GM18951 (cell line): ENCODE results near the gene CD9.

ENCODE experiments used
- POLR2A ChIP-seq: IDR thresholded peaks from 4 replicates; pipeline ENCODE4 v1.6.1; 2011; ENCODE audit warnings: mild to moderate bottlenecking; ENCODE audit not compliant: insufficient read length, insufficient read depth; ENCODE audit errors: extremely low read depth
- in situ Hi-C: fragments of 300-500 bp; cut with MboI; formaldehyde crosslinking; loops from one replicate; pipeline ENCODE4 v1.12.0; 2022; ENCODE audit warnings: low sequenced_read_pairs, mixed read lengths, inconsistent platforms; ENCODE audit not compliant: unreplicated experiment

Gene CD9

DNA sequence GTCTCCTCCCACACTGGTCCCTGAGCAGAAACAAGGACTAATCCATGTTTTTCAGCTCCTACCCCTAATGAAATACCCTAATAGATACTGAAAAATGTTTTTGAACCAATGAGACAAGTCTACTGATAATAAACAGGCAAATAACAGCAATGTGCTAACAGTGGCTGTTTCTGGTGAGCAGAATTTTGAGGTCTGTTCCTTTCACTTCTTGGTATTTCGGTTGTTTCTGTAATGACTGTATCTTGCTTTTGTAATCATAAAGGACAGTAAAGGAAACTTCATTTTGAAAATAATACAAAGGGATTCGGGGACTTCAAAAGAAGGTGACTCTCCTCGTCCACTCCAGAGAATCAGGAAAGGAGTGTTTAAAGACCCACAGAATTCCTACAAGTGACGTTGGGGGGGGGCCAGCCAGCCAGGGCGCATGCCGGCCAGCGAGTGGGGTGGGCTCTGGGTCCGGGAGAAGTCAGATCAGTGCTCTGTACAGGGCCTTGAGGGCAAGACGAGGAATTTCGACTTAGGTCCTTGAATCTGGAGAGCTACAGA lies 1.1 kb upstream of the CD9 start:
- no peak for TF ChIP-seq POLR2A
- in situ Hi-C loops: no loop called here

- in situ Hi-C loops: no loop called here
- TF ChIP-seq POLR2A: no peak
Measured at GRCh38 chr12:6199531-6200255, 507 bp upstream of the CD9 start.

DNA sequence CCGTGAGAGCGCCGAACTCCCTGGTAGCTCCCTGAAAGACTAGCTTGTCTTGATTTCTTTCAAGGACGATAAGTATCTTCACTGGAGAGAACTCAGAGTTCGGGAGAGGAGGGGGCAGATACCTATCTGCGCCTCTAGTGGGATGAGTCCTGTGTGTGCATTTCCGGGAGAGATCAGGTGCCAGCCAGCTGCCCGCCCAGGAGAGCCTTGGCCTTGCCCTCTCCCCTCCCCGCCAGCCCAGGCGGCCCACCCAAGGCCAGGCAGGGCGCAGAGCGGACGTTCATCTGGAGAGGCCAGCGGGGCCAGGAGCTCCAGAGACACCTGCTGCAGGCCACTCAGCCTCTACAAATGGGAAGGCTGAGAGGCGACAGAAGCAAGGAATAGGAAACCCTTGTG lies 1.0 kb downstream of the CD9 start:
- in situ Hi-C loops: no loop called here
- no peak for TF ChIP-seq POLR2A

- no peak for TF ChIP-seq POLR2A
- in situ Hi-C loops: no loop called here
Measured at GRCh38 chr12:6201826-6202225, 1.6 kb downstream of the CD9 start.

DNA sequence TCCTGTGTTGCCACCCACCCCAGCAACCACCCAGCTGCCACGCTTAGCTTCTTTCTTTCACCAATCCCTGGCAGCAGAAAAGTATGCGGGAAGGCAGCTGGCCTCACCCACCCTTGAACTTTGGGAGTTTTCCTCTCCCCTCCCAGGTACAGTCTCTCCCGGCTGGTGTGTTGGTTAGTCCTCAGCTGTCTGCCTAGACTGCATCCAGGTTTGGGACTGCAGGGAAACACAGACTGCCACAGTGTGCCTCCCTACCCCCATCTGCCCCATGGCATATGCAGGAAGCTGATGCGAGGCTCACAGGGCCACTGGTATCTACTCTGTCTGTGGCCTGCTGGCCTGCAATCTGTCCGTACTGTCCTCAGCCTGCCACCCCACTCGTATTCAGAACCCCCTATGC lies 2.1 kb downstream of the CD9 start:
- in situ Hi-C loops: no loop called here
- no peak for TF ChIP-seq POLR2A

GRCh38 chr12:6202846-6203245 lies 2.6 kb downstream of the CD9 start:
- no peak for TF ChIP-seq POLR2A
- in situ Hi-C loops: no loop called here

DNA sequence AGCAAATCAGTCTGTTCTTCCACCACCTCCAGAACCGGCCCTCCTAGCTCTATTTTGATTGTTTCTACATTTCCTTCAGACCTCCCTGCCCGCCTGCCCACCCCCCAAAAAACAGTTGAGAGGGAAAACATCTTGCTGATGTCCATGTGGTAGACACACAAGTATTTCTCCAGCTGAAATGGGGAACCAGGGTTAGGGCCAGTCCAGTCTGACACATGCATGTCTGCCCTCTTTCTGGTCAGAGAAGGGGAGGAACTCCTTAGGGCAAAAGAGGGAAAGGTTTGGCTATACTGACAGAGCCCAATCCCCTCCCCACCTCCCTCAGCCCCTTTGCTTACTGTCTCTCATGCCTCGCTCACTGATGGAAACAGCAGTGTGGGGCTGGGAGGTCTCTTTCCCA lies 3.4 kb downstream of the CD9 start:
- in situ Hi-C loops: no loop called here
- TF ChIP-seq POLR2A: no peak

GRCh38 chr12:6204533-6205143 lies 4.4 kb downstream of the CD9 start:
- no peak for TF ChIP-seq POLR2A
- in situ Hi-C loops: loop anchor here (5.0 kb wide), 1 partner anchor 73 kb away; no protein-coding TSS in a partner anchor

GRCh38 chr12:6205144-6205539 lies 4.9 kb downstream of the CD9 start:
- in situ Hi-C loops: loop anchor here (5.0 kb wide), 1 partner anchor 72 kb away; no protein-coding TSS in a partner anchor
- no peak for TF ChIP-seq POLR2A

DNA sequence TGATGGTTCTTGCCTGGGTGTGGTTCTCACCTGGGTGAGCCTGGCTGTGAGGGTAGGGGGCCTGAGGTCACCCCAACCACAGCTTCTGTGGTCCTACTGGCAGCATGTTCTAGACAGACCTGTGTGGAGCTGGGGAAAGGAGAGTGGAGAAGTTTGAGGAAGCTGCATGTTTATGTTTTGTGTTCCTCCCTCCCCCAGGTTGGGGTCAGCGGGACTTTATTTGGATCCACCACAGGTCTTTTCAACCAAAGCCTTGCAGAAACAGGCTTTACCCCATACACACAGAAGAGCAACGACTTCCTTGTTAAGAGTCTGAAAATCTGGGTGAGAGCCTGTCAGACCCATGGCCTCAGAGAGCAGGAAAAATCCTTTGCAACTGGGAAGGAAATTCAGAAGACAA lies 5.6 kb downstream of the CD9 start:
- TF ChIP-seq POLR2A: no peak
- in situ Hi-C loops: loop anchor here (5.0 kb wide), 1 partner anchor 72 kb away; no protein-coding TSS in a partner anchor

DNA sequence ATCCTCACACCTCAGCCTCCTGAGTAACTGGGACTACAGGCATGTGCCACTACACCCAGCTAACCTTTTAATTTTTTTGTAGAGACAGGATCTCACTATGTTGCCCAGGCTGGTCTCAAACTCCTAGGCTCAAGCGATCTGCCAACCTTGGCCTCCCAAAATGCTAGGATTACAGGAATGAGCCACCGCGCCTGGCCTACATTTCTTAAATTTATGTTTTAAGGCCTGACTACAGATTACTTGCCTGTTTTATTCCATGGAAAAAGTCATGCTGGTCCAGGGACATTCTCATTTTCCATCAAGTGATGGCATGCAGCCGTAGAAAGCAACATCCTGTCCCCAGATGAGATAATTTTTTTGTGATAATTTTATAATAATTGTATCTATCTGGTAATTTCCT lies 6.1 kb downstream of the CD9 start:
- TF ChIP-seq POLR2A: no peak
- in situ Hi-C loops: loop anchor here (5.0 kb wide), 1 partner anchor 71 kb away; no protein-coding TSS in a partner anchor

GRCh38 chr12:6207259-6207925 lies 7.2 kb downstream of the CD9 start:
- in situ Hi-C loops: loop anchor here (5.0 kb wide), 1 partner anchor 70 kb away; no protein-coding TSS in a partner anchor

GRCh38 chr12:6208130-6208529 lies 7.9 kb downstream of the CD9 start:
- in situ Hi-C loops: loop anchor here (5.0 kb wide), 1 partner anchor 69 kb away; no protein-coding TSS in a partner anchor
- no peak for TF ChIP-seq POLR2A

More at GRCh38 chr12:6207259-6207925, 7.2 kb downstream of the CD9 start:
- no peak for TF ChIP-seq POLR2A

DNA sequence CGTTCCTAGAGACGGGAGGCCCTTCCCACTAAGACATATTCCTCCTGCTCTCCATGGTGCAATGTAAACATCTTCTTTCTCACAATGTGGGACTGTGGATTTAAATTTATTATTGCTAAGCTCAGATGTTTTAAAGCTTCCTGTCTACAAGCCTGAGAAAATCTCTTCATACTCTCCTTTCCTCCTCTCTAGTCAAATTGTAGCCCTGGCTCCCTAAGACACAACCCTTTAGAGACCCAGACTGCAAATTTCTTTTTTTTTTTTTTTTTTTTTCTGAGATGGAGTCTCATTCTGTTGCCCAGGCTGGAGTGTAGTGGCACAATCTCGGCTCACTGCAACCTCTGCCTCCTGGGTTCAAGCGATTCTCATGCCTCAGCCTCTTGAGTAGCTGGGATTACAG lies 9.2 kb downstream of the CD9 start:
- in situ Hi-C loops: loop anchor here (5.0 kb wide), 1 partner anchor 68 kb away; no protein-coding TSS in a partner anchor
